ENCODE measurements around the gene ANKS3.
A peak's percentile ranks its signal among the peaks of the same experiment; 100 is the strongest.

ANKS3 gene

DNA sequence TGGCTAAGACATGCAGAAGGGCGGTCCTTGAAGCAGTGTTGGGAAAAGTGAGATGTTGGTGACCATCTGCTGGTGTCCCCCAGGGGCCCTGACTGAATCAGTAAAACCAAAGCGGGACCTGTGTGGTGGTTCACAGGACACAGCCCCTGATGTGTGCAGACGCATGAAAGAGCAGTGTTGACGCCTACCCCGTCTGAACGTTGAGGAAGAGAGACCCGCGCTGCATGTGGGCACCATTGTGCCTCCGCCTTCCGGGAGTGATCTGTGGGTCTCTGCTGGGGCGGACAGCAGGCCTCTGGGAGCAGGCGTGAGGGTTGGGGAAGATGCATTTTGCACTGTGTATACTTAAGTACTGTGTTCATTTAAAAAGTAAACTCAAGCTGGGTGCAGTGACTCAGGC is 77.8 kb downstream of the ANKS3 start:
- DNase-seq (ENCODE audit: extremely low spot score, insufficient read length, low read depth) (no peak), FAIRE-seq (no peak)

DNA sequence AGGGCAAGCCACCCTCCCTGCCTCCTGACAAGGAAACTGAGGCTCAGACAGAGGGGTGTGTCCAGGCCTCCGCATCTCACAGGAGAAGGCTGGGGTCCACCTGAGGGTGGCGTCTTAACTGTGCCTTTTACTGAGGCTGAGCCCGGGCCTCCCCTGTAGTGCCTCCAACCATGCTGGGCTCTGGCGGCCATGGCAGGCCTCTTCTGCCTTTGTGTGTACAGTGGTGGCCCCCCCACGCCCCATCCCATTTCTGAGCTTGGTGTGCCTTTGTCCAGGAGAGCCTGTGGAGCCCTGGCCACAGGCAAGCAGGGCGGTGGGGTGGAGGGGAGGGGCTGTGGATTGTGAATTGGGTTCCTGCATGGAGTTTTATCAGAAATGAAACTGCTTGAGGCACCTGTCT is 78.3 kb downstream of the ANKS3 start:
- no peak for FAIRE-seq

DNA sequence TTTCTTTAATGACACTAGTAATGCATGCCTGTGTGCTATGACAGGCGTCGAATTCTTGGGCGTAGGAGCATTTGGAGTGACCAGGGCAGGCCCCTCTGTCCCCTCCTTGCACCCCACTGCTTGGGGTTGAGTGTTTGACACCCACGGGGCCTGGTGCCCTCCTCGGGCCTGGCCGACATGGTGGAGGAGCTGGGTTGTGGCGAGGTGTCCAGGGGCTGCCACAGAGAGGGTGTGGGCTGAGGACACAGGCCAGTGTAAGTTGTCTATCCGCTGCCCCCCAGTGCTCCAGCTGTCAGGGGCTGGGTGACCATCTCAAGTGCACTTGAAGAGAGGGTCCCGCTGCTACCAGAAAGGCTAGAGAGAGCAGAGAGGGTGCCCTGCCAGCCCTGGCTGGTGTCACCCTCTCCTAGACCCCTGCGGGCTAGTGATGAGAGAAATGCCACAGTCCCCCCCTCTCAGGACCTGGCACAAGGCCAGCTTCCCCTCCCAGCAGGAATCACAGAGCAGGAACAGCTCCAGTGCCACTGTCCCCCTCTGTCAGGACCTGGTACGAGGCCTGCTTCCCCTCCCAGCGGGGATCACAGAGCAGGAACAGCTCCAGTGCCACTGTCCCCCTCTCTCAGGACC is 79.0 kb downstream of the ANKS3 start:
- no peak for DNase-seq (ENCODE audit: extremely low spot score, insufficient read length, low read depth)
- no peak for FAIRE-seq

More for the DNA sequence above, 78.3 kb downstream of the ANKS3 start:
- DNase-seq (ENCODE audit: extremely low spot score, insufficient read length, low read depth) = no peak

DNA sequence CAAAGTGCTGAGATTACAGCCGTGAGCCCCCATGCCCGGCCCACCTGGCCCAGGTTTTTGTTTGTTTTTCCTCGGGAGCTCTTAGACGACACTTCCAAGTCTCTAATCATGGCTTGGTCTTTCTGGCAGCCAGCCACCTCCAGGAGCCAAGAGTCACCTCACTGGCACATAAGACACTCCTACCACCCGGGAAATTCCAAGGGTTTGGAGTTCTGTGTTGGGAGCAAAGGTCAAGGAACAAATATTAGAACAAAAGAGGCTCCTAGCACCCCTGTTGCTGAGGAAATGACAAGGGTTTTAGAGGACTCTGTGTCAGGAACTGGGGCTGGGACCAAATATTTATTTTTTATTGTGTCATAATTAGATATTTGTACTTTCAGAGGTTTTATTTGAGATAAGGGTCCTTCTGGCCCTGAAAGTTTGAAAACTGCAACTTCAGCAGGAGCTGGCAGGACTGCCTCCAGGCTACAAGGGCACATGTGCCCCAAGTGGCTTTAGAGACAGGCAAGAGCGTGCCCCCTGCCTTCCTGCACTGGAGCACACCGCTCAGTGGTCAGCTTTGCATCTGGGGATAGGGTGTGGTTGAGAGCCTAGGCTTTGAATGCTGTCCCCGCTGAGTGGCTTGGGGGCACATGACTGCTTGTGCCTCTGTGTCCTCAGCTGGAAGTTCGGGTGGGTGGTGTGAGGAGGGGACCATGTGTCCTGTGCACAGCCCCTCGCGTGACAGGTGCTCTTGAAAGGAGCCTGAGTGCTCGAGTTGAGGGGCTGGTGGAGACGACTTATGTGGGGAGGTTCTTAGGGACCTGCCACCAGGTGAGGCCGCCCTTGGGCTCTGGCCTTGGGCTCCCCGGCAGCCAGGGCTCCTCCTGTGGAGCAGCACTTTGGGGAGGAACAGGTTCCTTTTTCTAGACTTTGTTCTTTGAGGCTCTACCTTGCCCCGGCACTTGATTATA is 79.8 kb downstream of the ANKS3 start:
- DNase-seq (ENCODE audit: extremely low spot score, insufficient read length, low read depth) (no peak), FAIRE-seq (no peak)

DNA sequence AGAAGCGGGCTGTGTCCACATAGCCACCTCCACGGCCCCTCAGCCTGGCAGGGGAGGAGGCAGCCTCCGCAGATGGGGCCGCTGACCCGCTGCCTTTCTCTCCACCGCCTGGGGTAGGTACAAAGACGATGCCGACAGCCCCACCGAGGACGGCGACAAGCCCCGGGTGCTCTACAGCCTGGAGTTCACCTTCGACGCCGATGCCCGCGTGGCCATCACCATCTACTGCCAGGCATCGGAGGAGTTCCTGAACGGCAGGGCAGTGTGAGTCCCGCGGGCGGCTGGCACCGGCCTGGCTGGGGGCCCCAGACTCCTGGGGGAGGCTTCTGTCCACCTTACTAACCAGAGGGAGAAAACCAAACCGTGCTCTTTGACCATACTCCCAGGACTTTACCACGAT is 81.5 kb downstream of the ANKS3 start:
- DNase-seq (ENCODE audit: extremely low spot score, insufficient read length, low read depth) (no peak), FAIRE-seq (no peak)

DNA sequence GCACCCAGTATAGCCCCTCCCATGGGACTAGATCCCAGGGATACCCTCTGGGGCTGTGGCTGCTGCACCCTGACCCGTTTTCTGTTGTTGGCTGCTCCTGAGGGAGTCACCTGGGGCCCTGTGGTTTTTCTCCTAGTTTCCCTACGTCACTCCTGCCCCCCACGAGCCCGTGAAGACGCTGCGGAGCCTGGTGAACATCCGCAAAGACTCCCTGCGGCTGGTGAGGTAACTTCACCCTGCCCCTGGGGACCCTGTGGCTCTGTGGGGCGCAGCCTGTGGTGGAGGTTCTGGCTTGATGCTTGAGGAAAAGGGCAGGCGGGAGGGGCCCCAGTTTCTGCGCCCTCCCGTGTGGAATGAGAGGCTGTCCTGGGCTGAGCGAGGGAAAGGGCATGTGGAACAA is 82.2 kb downstream of the ANKS3 start:
- DNase-seq (ENCODE audit: extremely low spot score, insufficient read length, low read depth) = no peak
- FAIRE-seq = no peak

DNA sequence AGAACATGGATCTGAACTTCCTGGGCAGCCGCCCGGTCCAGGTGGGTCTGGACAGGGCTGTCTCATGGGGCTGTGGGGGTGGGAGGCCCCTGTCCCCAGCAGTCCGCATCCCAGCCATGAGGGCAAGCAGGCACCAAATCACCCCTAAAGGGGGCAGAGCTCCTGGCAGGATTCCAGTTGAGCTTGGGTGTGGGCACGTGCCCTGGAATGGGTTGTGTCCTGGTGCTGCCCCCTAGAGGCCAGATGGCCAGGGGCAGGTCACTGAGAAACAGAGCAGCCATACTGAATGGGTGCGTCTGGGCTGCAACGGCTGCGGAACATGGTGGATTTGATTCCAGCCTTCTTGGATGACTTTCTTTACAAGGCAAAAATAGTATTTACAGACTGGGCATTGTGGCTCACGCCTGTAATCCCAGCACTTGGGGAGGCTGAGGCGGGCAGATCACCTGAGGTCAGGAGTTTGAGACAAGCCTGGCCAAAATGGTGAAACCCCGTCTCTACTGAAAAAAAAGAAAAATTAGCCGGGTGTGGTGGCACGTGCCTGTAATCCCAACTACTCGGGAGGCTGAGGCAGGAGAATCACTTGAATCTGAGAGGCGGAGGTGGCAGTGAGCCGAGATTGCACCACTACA is 83.5 kb downstream of the ANKS3 start:
- peak; percentile 44 for FAIRE-seq

DNA sequence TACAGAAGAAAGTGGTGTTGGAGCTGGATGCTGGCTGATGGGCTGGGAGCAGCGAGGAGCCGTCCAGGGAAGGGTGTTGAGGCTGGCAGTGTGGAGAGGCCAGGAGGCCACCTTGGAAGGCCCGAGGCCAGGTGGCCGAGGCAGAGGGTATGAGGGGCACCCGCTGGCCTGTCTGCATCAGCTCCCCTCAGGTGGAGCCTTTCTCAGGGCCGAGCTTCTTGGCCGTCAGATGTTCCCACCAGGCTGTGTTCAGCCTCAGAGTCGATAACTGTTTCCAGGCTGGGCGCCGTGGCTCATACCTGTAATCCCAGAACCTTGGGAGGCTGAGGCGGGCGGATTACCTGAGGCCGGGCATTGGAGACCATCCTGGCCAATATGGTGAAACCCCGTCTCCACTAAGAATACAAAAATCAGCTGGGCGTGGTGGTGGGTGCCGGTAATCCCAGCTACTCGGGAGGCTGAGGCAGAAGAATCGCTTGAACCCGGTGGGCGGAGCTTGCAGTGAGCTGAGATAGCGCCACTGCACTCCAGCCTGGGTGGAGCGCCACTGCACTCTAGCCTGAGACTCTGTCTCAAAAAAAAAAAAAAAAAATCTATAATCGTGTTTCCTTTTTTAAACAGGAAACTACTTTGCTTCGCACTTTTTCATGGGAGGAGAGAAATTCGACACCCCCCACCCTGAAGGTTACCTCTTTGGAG is 84.2 kb downstream of the ANKS3 start:
- DNase-seq (ENCODE audit: extremely low spot score, insufficient read length, low read depth) = no peak
- FAIRE-seq = no peak

More for the DNA sequence above, 83.5 kb downstream of the ANKS3 start:
- DNase-seq (ENCODE audit: extremely low spot score, insufficient read length, low read depth) = peak; percentile 68

DNA sequence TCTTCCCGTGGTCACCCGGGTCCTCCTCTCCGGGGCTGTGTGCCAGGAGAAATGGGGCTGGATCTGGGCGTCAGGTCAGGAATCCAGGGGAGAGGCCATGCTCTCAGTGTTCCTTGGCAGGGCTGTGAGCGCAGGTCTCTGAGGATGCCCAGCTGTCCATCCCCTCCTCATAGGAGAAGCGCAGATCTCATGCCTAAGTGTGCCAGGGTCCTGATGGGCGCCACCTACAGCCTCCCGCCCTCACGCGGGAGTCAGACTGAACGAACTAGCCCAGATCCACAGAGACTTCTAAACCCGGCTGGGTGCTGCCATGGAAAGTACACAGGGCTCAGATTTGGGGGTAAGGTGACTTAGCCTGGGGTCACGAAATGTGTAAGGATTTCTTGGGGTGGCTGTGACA is 85.2 kb downstream of the ANKS3 start:
- FAIRE-seq = no peak
- DNase-seq (ENCODE audit: extremely low spot score, insufficient read length, low read depth) = no peak

DNA sequence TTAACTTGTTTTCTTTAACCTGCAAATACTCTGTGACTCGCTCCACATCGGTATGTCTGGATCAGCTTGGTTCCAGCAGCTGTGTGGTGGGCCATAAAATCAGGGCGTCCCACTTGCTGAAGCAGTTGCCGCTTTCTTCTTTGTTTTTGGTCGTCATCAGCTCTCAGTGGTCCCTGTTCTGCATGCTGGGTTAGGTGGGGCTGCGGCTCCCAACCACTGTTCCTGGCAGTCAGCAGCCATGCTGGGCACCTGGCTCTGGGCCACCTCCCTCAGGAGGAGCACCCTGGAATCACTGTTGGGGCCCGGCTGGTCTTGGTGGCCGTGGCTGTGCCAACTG is 86.5 kb downstream of the ANKS3 start:
- DNase-seq (ENCODE audit: extremely low spot score, insufficient read length, low read depth) (no peak), FAIRE-seq (no peak)

DNA sequence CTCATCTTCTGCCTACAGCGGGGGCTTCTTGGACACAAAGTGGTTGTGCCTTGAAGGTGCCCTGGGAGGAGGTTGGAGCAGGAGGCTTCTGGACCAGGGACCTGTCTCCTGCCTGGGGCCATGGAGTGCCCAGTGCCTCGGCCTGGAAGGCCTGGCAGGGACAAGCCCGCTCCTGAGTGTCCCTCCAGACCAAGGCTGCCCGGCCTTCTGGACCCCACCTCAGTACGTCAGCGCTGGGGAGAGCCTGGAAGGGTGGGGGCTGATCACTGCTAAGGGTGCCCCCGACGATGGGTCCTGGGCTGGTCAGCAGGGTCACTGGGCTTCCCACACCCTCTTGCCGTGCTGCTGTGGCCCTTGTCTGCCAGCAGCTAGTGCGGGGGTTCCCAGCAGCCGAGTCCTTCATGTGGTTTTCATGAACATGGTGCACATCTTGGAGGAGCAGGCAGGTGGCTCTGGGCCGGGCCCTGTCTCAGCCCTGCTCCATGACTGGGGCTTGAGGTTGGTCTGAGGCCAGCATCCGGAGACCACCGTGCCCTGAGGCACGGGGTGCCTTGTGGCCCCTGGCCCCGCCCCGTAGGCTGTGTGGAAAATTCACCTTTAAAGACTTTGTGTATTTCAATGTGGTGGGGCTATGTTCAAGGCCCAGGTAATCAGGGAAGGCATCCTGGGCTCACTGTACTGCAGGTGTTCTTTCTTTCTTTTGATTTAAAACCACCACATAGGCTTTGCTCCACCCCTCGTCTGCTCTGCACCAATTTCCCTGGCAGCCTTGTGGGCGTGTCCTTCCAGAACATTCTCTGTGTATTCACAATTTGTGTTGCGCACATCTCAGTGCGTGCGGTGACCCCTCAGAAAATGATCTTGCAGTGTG is 87.1 kb downstream of the ANKS3 start:
- no peak for DNase-seq (ENCODE audit: extremely low spot score, insufficient read length, low read depth)
- FAIRE-seq = no peak

All from GM18507 (cell line).